ENCODE data around the gene MGST1.

MGST1 gene

GRCh38 chr12:16324272-16324671 lies 23.2 kb upstream of the MGST1 start:
- Histone ChIP-seq H4K20me1 (ENCODE audit: insufficient read depth, low read length, poor library complexity, severe bottlenecking) (no peaks in the 10 kb centered on the region), H3F3A (ENCODE audit: low read depth) (no peaks in the 10 kb centered on the region), H3K4me1 (ENCODE audit: insufficient read depth, low read length, poor library complexity, severe bottlenecking) (no peaks in the 10 kb centered on the region), H3K36me3 (ENCODE audit: insufficient read depth, low read length) (no peaks in the 10 kb centered on the region), H3K4me2 (ENCODE audit: low read depth, low read length, poor library complexity, severe bottlenecking) (no peak overlapping the region), H2AFZ (ENCODE audit: low read length) (no peak overlapping the region), H3K4me3 (ENCODE audit: low read length, poor library complexity, severe bottlenecking) (no peak overlapping the region), H3K9ac (ENCODE audit: low read depth, low read length, poor library complexity, severe bottlenecking) (no peak overlapping the region), H3K27me3 (ENCODE audit: insufficient read depth, low read length, poor library complexity, severe bottlenecking) (no peaks in the 10 kb centered on the region), H3K79me2 (ENCODE audit: insufficient read depth, low read length) (no peaks in the 10 kb centered on the region), H3K9me2 (replicated peaks; ENCODE audit: low read depth, low read length) (no peaks in the 10 kb centered on the region), H3K9me3 (ENCODE audit: insufficient read depth, low read depth, low read length) (no peaks in the 10 kb centered on the region)
- TF ChIP-seq EZH2phosphoT487 (IDR thresholded peaks at IDR 0.05; ENCODE audit: borderline replicate concordance), result no peak
- TF ChIP-seq CTCF (conservative IDR thresholded peaks at IDR 0.05; ENCODE audit: low read length), result no peak

GRCh38 chr12:16324772-16325171 lies 22.7 kb upstream of the MGST1 start:
- H3F3A ChIP-seq (ENCODE audit: low read depth), result no peaks in the 10 kb centered on the region
- no peaks in the 10 kb centered on the region for H3K36me3 ChIP-seq (ENCODE audit: insufficient read depth, low read length)
- H3K9ac ChIP-seq (ENCODE audit: low read depth, low read length, poor library complexity, severe bottlenecking), result no peak overlapping the region
- no peak overlapping the region for H2AFZ ChIP-seq (ENCODE audit: low read length)
- H3K4me1 ChIP-seq (ENCODE audit: insufficient read depth, low read length, poor library complexity, severe bottlenecking), result no peaks in the 10 kb centered on the region
- H3K9me3 ChIP-seq (ENCODE audit: insufficient read depth, low read depth, low read length), result no peaks in the 10 kb centered on the region
- H3K4me2 ChIP-seq (ENCODE audit: low read depth, low read length, poor library complexity, severe bottlenecking), result no peak overlapping the region
- no peaks in the 10 kb centered on the region for H3K27me3 ChIP-seq (ENCODE audit: insufficient read depth, low read length, poor library complexity, severe bottlenecking)
- no peaks in the 10 kb centered on the region for H4K20me1 ChIP-seq (ENCODE audit: insufficient read depth, low read length, poor library complexity, severe bottlenecking)
- no peaks in the 10 kb centered on the region for H3K79me2 ChIP-seq (ENCODE audit: insufficient read depth, low read length)
- no peak for TF ChIP-seq EZH2phosphoT487 (IDR thresholded peaks at IDR 0.05; ENCODE audit: borderline replicate concordance)
- no peak for TF ChIP-seq CTCF (conservative IDR thresholded peaks at IDR 0.05; ENCODE audit: low read length)
- no peaks in the 10 kb centered on the region for H3K9me2 ChIP-seq (replicated peaks; ENCODE audit: low read depth, low read length)
- H3K4me3 ChIP-seq (ENCODE audit: low read length, poor library complexity, severe bottlenecking), result no peak overlapping the region

- no peak for TF ChIP-seq EZH2phosphoT487 (IDR thresholded peaks at IDR 0.05; ENCODE audit: borderline replicate concordance)
- no peak for TF ChIP-seq CTCF (conservative IDR thresholded peaks at IDR 0.05; ENCODE audit: low read length)
- Histone ChIP-seq H3K4me1 (ENCODE audit: insufficient read depth, low read length, poor library complexity, severe bottlenecking) (no peaks in the 10 kb centered on the region), H3K9ac (ENCODE audit: low read depth, low read length, poor library complexity, severe bottlenecking) (no peak overlapping the region), H3K9me3 (ENCODE audit: insufficient read depth, low read depth, low read length) (no peaks in the 10 kb centered on the region), H3K27me3 (ENCODE audit: insufficient read depth, low read length, poor library complexity, severe bottlenecking) (no peaks in the 10 kb centered on the region), H3F3A (ENCODE audit: low read depth) (no peaks in the 10 kb centered on the region), H3K4me2 (ENCODE audit: low read depth, low read length, poor library complexity, severe bottlenecking) (no peak overlapping the region), H2AFZ (ENCODE audit: low read length) (no peak overlapping the region), H3K79me2 (ENCODE audit: insufficient read depth, low read length) (no peaks in the 10 kb centered on the region), H4K20me1 (ENCODE audit: insufficient read depth, low read length, poor library complexity, severe bottlenecking) (no peaks in the 10 kb centered on the region), H3K9me2 (replicated peaks; ENCODE audit: low read depth, low read length) (no peaks in the 10 kb centered on the region), H3K4me3 (ENCODE audit: low read length, poor library complexity, severe bottlenecking) (no peak overlapping the region), H3K36me3 (ENCODE audit: insufficient read depth, low read length) (no peaks in the 10 kb centered on the region)
These were observed 22.0 kb upstream of the MGST1 start for GRCh38 chr12:16325426-16325825.
